NB4 (cell line): Measurements from ENCODE around the gene AMIGO1.

Experiments
- MYC ChIP-seq: IDR thresholded peaks from 2 replicates; pipeline ENCODE4 v1.6.1; 2011; ENCODE audit warnings: low read depth, low read length
- POLR2A ChIP-seq: IDR thresholded peaks from 2 replicates; pipeline ENCODE4 v1.6.1; 2011; ENCODE audit warnings: mild to moderate bottlenecking; ENCODE audit not compliant: insufficient read length; ENCODE audit errors: extremely low read depth
- TF ChIP-seq, protein P1 (sequence below): IDR thresholded peaks from one replicate; pipeline ENCODE4 v1.5.1; 2012; ENCODE audit warnings: low read depth, low read length
- TF ChIP-seq, protein P2 (sequence below): IDR thresholded peaks from 2 replicates; pipeline ENCODE4 v1.6.1; 2011; ENCODE audit warnings: low read depth, low read length

DNA sequence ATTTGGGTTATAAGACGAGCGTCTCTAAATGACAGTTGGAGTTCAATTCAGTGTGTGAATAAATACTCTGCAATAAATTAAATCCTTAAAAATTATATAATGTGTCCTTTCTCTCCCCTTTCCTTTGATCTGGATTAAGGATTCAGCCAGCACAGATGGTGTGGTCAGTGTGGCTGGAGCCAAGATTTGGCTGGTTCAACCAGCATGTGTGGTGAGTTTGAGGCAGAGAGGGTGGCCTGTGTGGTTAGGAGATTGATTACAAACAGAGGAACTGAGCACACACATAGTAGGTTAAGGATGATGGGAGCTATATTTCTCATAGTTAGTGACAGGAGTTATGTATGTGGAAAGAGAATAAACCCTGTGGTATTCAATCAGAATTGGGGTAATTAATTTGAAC is 14.2 kb upstream of the AMIGO1 start:
- TF ChIP-seq, protein P1, sequence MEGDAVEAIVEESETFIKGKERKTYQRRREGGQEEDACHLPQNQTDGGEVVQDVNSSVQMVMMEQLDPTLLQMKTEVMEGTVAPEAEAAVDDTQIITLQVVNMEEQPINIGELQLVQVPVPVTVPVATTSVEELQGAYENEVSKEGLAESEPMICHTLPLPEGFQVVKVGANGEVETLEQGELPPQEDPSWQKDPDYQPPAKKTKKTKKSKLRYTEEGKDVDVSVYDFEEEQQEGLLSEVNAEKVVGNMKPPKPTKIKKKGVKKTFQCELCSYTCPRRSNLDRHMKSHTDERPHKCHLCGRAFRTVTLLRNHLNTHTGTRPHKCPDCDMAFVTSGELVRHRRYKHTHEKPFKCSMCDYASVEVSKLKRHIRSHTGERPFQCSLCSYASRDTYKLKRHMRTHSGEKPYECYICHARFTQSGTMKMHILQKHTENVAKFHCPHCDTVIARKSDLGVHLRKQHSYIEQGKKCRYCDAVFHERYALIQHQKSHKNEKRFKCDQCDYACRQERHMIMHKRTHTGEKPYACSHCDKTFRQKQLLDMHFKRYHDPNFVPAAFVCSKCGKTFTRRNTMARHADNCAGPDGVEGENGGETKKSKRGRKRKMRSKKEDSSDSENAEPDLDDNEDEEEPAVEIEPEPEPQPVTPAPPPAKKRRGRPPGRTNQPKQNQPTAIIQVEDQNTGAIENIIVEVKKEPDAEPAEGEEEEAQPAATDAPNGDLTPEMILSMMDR: no peak
- TF ChIP-seq POLR2A: no peak
- TF ChIP-seq MYC: no peak
- TF ChIP-seq, protein P2, sequence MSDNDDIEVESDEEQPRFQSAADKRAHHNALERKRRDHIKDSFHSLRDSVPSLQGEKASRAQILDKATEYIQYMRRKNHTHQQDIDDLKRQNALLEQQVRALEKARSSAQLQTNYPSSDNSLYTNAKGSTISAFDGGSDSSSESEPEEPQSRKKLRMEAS: no peak
